ENCODE data around the gene MSS51.
"Not testable (repeated sequence)": the region's sequence is repeated elsewhere in the genome, so short reads cannot be mapped to it uniquely, and the experiment has no call there.

MSS51 gene

DNA sequence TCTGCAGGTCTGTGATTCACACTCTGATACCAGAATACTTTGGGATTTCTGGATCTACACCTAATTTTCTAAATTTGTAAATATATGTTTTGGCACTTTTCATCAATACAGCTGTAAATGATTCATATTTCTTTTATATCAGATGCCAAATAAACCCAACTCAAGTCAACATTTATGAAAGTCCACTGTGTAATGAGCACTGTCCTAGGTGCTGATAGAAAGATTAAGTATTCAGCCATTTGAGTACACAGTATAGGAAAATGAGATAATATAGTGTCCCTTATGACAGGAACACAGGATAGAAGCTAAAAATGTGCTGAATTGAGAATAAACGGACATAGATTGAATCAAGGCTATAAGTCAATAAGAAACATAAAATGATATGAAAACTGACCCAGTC is 25.9 kb downstream of the MSS51 start:
- DNase-seq (ENCODE audit: low read depth), result no peak
- no peak overlapping the region for H3K4me3 ChIP-seq (ENCODE audit: low read length)
- TF ChIP-seq CTCF (conservative IDR thresholded peaks at IDR 0.05; ENCODE audit: low read length), result no peak

- no peak for TF ChIP-seq CTCF (conservative IDR thresholded peaks at IDR 0.05; ENCODE audit: low read length)
- no peak overlapping the region for H3K4me3 ChIP-seq (ENCODE audit: low read length)
- DNase-seq (ENCODE audit: low read depth), result no peak
Measured at GRCh38 chr10:73406846-73407245, 26.5 kb downstream of the MSS51 start.

- DNase-seq (ENCODE audit: low read depth), result no peak
- no peak for TF ChIP-seq CTCF (conservative IDR thresholded peaks at IDR 0.05; ENCODE audit: low read length)
- H3K4me3 ChIP-seq (ENCODE audit: low read length), result no peak overlapping the region
Measured at GRCh38 chr10:73405556-73405955, 27.8 kb downstream of the MSS51 start.

DNA sequence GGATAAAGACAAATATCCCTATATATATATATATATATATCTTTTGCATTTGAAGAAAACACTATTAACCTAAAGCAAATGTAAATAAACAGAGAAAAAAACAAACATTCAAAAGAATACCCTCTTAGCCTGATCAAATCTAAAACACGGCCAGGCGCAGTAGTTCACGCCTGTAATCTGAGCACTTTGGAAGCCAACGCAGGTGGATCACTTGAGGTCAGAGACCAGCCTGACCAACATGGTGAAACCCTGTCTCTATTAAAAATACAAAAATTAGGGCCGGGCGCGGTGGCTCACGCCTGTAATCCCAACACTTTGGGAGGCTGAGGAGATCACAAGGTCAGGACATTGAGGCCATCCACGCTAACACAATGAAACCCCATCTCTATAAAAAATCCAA is 28.7 kb downstream of the MSS51 start:
- no peak for DNase-seq (ENCODE audit: low read depth)
- TF ChIP-seq CTCF (conservative IDR thresholded peaks at IDR 0.05; ENCODE audit: low read length), result no peak
- H3K4me3 ChIP-seq (ENCODE audit: low read length), result no peak overlapping the region

GRCh38 chr10:73401636-73402035 is 31.7 kb downstream of the MSS51 start:
- no peak overlapping the region for H3K4me3 ChIP-seq (ENCODE audit: low read length)
- no peak for TF ChIP-seq CTCF (conservative IDR thresholded peaks at IDR 0.05; ENCODE audit: low read length)
- DNase-seq (ENCODE audit: low read depth), result no peak

DNA sequence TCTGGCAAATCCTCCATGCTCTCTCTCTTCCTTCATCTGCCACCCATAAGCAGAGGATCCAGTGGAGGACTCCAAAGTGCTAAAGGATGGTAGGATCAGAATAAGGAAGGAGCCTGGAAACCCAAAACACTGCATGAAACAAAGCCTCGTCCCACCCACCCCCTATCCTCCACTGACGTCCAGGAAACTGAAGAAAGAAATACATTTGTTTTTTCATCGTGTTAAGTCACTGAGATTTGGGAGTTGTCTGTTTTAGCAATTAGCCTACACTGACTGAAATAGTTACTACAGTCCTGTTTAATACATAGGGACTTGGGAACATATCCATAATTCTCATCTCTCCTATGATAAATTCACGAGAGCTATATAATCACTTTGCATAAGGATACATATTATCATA is 34.3 kb downstream of the MSS51 start:
- H3K4me3 ChIP-seq (ENCODE audit: low read length), result no peak overlapping the region
- no peak for DNase-seq (ENCODE audit: low read depth)
- TF ChIP-seq CTCF (conservative IDR thresholded peaks at IDR 0.05; ENCODE audit: low read length), result no peak

- 0 out of 2 replicates have a peak, but pooled peaks have one; percentile 12 for TF ChIP-seq CTCF (conservative IDR thresholded peaks at IDR 0.05; ENCODE audit: low read length)
- H3K4me3 ChIP-seq (ENCODE audit: low read length), result no peak overlapping the region
- DNase-seq (ENCODE audit: low read depth), result no peak
Measured at GRCh38 chr10:73398024-73398423, 35.3 kb downstream of the MSS51 start.

DNA sequence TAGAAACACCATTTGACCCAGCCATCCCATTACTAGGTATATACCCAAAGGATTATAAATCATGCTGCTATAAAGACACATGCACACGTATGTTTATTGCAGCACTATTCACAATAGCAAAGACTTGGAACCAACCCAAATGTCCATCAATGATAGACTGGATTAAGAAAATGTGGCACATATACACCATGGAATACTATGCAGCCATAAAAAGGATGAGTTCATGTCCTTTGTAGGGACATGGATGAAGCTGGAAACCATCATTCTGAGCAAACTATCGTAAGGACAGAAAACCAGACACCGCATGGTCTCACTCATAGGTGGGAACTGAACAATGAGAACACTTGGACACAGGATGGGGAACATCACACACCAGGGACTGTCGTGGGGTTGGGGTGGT is 39.0 kb downstream of the MSS51 start:
- not testable (repeated sequence) for DNase-seq (ENCODE audit: low read depth); H3K4me3 ChIP-seq (ENCODE audit: low read length)

Measured in AG10803 (cell line).